ENCODE data around the gene STAT4.

DNA sequence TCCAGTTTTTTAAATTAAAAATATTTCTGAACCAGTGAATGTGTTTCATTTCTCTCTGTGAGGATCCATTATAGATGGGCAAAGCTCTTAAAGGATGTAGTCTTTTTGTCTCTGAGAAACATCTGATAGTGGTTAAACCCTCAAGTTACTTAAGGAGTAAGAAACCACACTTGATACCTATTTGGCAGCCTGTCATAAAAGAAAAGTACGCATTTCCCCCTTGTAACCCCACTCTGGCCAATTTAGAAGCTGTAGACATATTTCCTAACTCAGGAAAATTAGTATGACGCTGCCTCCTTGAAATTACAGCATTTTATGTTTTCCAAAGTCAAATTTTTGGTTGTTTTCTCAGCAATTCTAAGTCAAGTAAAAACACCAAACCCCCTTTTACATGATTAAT is 2.0 kb downstream of the STAT4 start:
- TF ChIP-seq, protein P1, sequence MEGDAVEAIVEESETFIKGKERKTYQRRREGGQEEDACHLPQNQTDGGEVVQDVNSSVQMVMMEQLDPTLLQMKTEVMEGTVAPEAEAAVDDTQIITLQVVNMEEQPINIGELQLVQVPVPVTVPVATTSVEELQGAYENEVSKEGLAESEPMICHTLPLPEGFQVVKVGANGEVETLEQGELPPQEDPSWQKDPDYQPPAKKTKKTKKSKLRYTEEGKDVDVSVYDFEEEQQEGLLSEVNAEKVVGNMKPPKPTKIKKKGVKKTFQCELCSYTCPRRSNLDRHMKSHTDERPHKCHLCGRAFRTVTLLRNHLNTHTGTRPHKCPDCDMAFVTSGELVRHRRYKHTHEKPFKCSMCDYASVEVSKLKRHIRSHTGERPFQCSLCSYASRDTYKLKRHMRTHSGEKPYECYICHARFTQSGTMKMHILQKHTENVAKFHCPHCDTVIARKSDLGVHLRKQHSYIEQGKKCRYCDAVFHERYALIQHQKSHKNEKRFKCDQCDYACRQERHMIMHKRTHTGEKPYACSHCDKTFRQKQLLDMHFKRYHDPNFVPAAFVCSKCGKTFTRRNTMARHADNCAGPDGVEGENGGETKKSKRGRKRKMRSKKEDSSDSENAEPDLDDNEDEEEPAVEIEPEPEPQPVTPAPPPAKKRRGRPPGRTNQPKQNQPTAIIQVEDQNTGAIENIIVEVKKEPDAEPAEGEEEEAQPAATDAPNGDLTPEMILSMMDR (IDR thresholded peaks at IDR 0.05; ENCODE audit: low read length), result no peak
- TF ChIP-seq EZH2 (optimal IDR thresholded peaks at IDR 0.05; ENCODE audit: low read depth, low read length), result no peak

Data from MM.1S (cell line).